ENCODE results near the gene OR2T6.
"Not testable (repeated sequence)": the region's sequence is repeated elsewhere in the genome, so short reads cannot be mapped to it uniquely, and the experiment has no call there.

The OR2T6 gene

DNA sequence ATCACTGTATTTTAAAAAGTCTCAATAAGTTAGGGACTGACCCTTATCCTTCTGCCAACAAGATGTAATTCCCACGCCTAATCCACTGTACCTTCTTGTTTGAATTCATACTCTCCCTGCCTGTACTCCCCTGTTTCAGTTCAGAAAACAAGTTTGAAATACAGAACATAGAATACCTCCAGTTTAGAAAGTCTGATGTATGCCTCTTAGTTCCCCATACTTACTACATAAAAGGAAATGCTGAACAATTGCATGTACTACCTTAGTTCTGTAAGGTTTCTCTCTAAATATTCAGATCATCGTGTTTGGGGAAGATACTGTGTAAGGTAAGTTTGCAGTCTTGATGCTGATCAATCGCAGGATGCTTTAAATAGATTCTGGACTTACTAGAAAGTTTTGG, 60.8 kb downstream of the OR2T6 start:
- DNase-seq (ENCODE audit: low spot score); in situ Hi-C loops (cut with MboI; ENCODE audit: low sequenced_read_pairs, unreplicated experiment): not testable (repeated sequence)

DNA sequence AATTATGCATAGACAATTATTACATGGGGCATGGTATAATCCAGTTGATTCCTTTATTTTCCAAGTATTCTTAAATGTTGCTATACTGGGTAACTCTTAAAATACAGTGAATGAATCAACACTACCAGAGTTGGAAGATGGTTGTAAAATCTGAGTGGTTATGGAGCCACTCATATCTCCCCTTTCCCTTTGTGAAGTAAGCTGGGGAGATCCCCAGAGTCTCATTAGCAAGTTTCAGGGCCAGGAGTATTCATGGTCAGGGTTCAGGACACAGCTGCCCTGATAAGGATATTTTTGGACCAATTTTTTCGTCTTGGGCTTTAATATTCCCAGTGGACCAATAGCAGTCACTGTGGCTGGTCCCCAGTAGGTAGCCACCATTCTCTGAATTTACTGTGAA, 63.1 kb downstream of the OR2T6 start:
- in situ Hi-C loops (cut with MboI; ENCODE audit: low sequenced_read_pairs, unreplicated experiment); DNase-seq (ENCODE audit: low spot score): not testable (repeated sequence)

DNA sequence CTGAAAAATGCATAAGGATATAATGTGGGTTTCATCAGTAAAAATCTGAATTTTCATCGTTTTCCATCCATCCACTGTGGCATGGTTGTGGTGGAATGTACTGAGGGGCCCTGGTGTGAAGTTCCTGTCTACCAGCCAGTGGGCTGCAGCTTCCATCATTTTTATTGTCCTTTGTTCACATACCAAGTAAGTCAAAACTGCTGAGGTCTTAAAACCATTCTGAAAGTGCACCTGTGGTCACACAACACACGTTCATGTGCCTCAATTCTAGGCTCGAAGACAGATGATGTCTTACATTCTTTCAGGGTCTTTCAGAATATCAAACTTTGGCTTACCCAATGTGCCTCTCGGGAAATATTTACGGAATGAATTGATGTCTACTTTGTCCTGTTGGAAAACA, 63.7 kb downstream of the OR2T6 start:
- in situ Hi-C loops (cut with MboI; ENCODE audit: low sequenced_read_pairs, unreplicated experiment); DNase-seq (ENCODE audit: low spot score): not testable (repeated sequence)
